ENCODE results near the gene CACNA1G. TPM values are rescaled to one million over a fixed set of nuclear protein-coding genes. Genes with fewer than 3 reads are reported as not detected.

The CACNA1G gene
- total RNA-seq, 1 experiment from 2014 or later = 6.7 TPM

DNA sequence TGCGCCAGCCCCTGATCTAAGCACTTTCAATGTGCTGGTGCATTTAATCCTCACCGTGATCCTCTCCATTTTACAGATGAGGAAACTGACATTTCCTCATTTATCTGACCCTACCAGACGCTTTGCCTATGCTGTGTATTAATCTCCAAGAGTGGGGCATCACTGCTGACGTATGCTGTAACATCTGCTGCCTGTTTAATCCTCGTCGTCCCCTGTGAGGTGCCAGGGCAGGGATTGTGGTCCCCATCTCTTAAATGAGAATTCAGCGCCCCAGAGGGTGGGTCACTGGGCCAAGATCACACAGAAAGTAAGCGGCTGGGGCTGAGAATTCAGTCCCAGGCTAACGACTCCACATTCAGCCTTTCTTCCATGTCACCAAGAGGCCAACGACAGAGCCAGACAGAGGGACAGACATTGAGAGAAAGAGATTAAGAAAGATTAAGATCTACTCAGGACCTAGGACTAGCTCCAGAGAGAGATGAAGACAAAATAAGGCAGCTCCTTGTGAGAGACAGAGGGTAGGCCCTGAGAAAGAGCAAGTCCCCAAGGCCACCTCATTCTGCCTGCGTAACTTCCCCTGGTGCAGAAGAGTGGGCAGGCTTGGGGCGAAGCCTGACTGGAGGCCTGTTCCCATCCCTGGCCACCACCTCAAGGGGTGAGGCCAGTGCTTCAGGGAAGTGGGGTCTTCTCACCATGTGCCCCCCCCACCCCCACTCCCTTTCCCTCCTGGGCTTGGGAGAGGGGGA is 13.5 kb downstream of the CACNA1G start:
- TF ChIP-seq ESRRA (CRISPR knock-in tag; IDR thresholded peaks at IDR 0.05; ENCODE audit: borderline replicate concordance) (no peak), GTF2I (CRISPR knock-in tag; conservative IDR thresholded peaks at IDR 0.05) (no peak), NR2C2 (CRISPR knock-in tag; IDR thresholded peaks at IDR 0.05) (no peak), CREM (CRISPR knock-in tag; IDR thresholded peaks at IDR 0.05) (no peak), IRF2 (CRISPR knock-in tag; IDR thresholded peaks at IDR 0.05; ENCODE audit: borderline replicate concordance, low read depth) (no peak), GABPB1 (CRISPR knock-in tag; IDR thresholded peaks at IDR 0.05) (no peak), ZNF416 (CRISPR knock-in tag; IDR thresholded peaks at IDR 0.05) (no peak), KAT7 (CRISPR knock-in tag; IDR thresholded peaks at IDR 0.05; ENCODE audit: borderline replicate concordance) (no peak), HMGA2 (CRISPR knock-in tag; IDR thresholded peaks at IDR 0.05) (no peak)
- TF ChIP-seq, protein P1, sequence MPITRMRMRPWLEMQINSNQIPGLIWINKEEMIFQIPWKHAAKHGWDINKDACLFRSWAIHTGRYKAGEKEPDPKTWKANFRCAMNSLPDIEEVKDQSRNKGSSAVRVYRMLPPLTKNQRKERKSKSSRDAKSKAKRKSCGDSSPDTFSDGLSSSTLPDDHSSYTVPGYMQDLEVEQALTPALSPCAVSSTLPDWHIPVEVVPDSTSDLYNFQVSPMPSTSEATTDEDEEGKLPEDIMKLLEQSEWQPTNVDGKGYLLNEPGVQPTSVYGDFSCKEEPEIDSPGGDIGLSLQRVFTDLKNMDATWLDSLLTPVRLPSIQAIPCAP (CRISPR knock-in tag; IDR thresholded peaks at IDR 0.05) = no peak
- TF ChIP-seq, protein P2, sequence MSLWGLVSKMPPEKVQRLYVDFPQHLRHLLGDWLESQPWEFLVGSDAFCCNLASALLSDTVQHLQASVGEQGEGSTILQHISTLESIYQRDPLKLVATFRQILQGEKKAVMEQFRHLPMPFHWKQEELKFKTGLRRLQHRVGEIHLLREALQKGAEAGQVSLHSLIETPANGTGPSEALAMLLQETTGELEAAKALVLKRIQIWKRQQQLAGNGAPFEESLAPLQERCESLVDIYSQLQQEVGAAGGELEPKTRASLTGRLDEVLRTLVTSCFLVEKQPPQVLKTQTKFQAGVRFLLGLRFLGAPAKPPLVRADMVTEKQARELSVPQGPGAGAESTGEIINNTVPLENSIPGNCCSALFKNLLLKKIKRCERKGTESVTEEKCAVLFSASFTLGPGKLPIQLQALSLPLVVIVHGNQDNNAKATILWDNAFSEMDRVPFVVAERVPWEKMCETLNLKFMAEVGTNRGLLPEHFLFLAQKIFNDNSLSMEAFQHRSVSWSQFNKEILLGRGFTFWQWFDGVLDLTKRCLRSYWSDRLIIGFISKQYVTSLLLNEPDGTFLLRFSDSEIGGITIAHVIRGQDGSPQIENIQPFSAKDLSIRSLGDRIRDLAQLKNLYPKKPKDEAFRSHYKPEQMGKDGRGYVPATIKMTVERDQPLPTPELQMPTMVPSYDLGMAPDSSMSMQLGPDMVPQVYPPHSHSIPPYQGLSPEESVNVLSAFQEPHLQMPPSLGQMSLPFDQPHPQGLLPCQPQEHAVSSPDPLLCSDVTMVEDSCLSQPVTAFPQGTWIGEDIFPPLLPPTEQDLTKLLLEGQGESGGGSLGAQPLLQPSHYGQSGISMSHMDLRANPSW (CRISPR knock-in tag; conservative IDR thresholded peaks at IDR 0.05; ENCODE audit: low read depth) = no peak
- TF ChIP-seq, protein P3, sequence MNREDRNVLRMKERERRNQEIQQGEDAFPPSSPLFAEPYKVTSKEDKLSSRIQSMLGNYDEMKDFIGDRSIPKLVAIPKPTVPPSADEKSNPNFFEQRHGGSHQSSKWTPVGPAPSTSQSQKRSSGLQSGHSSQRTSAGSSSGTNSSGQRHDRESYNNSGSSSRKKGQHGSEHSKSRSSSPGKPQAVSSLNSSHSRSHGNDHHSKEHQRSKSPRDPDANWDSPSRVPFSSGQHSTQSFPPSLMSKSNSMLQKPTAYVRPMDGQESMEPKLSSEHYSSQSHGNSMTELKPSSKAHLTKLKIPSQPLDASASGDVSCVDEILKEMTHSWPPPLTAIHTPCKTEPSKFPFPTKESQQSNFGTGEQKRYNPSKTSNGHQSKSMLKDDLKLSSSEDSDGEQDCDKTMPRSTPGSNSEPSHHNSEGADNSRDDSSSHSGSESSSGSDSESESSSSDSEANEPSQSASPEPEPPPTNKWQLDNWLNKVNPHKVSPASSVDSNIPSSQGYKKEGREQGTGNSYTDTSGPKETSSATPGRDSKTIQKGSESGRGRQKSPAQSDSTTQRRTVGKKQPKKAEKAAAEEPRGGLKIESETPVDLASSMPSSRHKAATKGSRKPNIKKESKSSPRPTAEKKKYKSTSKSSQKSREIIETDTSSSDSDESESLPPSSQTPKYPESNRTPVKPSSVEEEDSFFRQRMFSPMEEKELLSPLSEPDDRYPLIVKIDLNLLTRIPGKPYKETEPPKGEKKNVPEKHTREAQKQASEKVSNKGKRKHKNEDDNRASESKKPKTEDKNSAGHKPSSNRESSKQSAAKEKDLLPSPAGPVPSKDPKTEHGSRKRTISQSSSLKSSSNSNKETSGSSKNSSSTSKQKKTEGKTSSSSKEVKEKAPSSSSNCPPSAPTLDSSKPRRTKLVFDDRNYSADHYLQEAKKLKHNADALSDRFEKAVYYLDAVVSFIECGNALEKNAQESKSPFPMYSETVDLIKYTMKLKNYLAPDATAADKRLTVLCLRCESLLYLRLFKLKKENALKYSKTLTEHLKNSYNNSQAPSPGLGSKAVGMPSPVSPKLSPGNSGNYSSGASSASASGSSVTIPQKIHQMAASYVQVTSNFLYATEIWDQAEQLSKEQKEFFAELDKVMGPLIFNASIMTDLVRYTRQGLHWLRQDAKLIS (CRISPR knock-in tag; IDR thresholded peaks at IDR 0.05; ENCODE audit: borderline replicate concordance) = no peak
- POLR2A ChIA-PET = no interaction called here
- no peaks in the 10 kb centered on the region for H3K27me3 Mint-ChIP-seq (ENCODE audit: low read depth)
- no peaks in the 10 kb centered on the region for H3K9me3 Mint-ChIP-seq
- peaks cover 19% of the 10 kb centered on the region for H3K4me1 Mint-ChIP-seq
- H3K27ac Mint-ChIP-seq = no peak overlapping the region
- CTCF ChIA-PET = interaction anchor here (0.6 to 4.2 kb wide), 2 partner anchors 24 to 76 kb away, joined by 4 to 36 read pairs; no protein-coding TSS in a partner anchor
- no peaks in the 10 kb centered on the region for H3K36me3 Mint-ChIP-seq
- ATAC-seq (no peak), DNase-seq (ENCODE audit: low spot score) (no peak)
- H3K4me3 Mint-ChIP-seq = no peak overlapping the region

DNA sequence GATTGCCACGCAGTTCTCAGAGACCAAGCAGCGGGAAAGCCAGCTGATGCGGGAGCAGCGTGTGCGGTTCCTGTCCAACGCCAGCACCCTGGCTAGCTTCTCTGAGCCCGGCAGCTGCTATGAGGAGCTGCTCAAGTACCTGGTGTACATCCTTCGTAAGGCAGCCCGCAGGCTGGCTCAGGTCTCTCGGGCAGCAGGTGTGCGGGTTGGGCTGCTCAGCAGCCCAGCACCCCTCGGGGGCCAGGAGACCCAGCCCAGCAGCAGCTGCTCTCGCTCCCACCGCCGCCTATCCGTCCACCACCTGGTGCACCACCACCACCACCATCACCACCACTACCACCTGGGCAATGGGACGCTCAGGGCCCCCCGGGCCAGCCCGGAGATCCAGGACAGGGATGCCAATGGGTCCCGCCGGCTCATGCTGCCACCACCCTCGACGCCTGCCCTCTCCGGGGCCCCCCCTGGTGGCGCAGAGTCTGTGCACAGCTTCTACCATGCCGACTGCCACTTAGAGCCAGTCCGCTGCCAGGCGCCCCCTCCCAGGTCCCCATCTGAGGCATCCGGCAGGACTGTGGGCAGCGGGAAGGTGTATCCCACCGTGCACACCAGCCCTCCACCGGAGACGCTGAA is 15.2 kb downstream of the CACNA1G start:
- ATAC-seq (peak; percentile 47), DNase-seq (ENCODE audit: low spot score) (peak; percentile 49)
- Mint-ChIP-seq H3K4me3 (no peak overlapping the region), H3K4me1 (peaks cover 14% of the 10 kb centered on the region), H3K9me3 (no peaks in the 10 kb centered on the region), H3K36me3 (no peaks in the 10 kb centered on the region), H3K27me3 (ENCODE audit: low read depth) (no peaks in the 10 kb centered on the region), H3K27ac (no peak overlapping the region)
- CTCF ChIA-PET = interaction anchor here (0.5 to 4.2 kb wide), 14 partner anchors 9 to 338 kb away, joined by 3 to 36 read pairs (median 4); partner anchors contain the start of gene CACNA1G
- TF ChIP-seq NFATC4 (CRISPR knock-in tag; IDR thresholded peaks at IDR 0.05) = no peak
- TF ChIP-seq MYBL2 (CRISPR knock-in tag; IDR thresholded peaks at IDR 0.05) = no peak
- no peak for TF ChIP-seq ZNF263 (CRISPR knock-in tag; IDR thresholded peaks at IDR 0.05; ENCODE audit: low read depth)
- TF ChIP-seq, protein P4, sequence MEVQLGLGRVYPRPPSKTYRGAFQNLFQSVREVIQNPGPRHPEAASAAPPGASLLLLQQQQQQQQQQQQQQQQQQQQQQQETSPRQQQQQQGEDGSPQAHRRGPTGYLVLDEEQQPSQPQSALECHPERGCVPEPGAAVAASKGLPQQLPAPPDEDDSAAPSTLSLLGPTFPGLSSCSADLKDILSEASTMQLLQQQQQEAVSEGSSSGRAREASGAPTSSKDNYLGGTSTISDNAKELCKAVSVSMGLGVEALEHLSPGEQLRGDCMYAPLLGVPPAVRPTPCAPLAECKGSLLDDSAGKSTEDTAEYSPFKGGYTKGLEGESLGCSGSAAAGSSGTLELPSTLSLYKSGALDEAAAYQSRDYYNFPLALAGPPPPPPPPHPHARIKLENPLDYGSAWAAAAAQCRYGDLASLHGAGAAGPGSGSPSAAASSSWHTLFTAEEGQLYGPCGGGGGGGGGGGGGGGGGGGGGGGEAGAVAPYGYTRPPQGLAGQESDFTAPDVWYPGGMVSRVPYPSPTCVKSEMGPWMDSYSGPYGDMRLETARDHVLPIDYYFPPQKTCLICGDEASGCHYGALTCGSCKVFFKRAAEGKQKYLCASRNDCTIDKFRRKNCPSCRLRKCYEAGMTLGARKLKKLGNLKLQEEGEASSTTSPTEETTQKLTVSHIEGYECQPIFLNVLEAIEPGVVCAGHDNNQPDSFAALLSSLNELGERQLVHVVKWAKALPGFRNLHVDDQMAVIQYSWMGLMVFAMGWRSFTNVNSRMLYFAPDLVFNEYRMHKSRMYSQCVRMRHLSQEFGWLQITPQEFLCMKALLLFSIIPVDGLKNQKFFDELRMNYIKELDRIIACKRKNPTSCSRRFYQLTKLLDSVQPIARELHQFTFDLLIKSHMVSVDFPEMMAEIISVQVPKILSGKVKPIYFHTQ (CRISPR knock-in tag; IDR thresholded peaks at IDR 0.05) = no peak
- no peak for TF ChIP-seq ZNF423 (CRISPR knock-in tag; IDR thresholded peaks at IDR 0.05)
- TF ChIP-seq, protein P5, sequence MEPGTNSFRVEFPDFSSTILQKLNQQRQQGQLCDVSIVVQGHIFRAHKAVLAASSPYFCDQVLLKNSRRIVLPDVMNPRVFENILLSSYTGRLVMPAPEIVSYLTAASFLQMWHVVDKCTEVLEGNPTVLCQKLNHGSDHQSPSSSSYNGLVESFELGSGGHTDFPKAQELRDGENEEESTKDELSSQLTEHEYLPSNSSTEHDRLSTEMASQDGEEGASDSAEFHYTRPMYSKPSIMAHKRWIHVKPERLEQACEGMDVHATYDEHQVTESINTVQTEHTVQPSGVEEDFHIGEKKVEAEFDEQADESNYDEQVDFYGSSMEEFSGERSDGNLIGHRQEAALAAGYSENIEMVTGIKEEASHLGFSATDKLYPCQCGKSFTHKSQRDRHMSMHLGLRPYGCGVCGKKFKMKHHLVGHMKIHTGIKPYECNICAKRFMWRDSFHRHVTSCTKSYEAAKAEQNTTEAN (CRISPR knock-in tag; IDR thresholded peaks at IDR 0.05) = no peak
- POLR2A ChIA-PET = interaction anchor here (1.2 kb wide), 1 partner anchor 15 kb away, joined by 4 read pairs; the partner anchor contains the start of gene CACNA1G
